HG03196 (cell line): Measurements from ENCODE around the gene TM7SF3.
"Not testable (repeated sequence)": the region's sequence is repeated elsewhere in the genome, so short reads cannot be mapped to it uniquely, and the experiment has no call there.

Experiments
- ATAC-seq: cut with Tn5 transposase; IDR thresholded peaks from one replicate; pipeline ENCODE4 v1.9.1; 2021; ENCODE audit not compliant: unreplicated experiment

The TM7SF3 gene

DNA sequence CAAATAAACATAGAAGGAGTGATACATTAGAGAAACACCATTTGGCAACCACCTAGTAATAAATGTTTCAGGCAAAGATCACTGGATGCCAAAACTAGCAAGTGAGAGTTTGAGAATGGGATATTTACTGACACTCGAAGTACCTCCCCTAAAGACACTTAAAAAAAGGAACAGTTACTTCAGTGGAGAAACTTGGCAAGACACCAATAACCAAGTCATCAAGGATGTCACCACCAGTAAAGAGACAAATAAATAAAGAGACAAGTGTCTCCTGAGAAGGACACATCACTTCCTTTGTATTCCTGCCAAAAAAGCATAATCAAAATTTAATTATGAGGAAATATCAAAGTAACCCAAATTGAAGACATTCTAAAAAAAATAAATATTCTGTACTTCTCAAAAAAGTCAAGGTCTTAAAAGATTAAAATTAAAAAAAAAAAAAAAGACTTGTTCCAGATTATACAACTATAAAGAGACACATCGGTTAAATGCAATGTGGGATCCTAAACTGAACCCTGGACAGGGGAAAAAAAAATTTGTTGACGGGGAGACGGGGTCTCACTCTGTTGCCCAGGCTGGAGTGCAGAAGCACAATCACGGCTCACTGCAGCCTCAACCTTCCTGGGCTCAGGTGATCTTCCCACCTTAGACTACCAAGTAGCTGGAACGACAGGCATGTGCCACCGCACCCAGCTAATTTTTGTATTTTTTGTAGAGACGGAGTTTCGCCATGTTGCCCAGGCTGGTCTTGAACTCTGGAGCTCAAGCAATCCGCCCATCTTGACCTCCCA, 26.4 kb downstream of the TM7SF3 start:
- no peak for ATAC-seq

DNA sequence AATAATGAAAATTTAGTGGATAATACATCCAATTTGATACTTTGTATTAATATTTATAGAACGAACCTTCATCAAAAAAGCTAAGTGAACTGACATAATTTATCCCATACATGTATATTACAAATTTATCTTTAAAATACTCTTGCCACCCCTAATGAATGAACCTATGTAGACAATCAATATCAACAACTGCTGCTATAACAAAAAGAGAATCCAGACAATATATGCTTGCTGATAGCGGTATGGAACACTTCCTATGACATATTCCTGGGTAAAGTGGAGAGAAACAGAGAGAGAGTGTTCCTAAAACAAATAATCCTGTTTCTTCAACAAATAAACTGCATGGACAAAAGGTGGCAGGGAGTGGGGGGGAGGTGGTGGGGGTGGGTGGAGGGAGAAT, 31.3 kb downstream of the TM7SF3 start:
- ATAC-seq: no peak

DNA sequence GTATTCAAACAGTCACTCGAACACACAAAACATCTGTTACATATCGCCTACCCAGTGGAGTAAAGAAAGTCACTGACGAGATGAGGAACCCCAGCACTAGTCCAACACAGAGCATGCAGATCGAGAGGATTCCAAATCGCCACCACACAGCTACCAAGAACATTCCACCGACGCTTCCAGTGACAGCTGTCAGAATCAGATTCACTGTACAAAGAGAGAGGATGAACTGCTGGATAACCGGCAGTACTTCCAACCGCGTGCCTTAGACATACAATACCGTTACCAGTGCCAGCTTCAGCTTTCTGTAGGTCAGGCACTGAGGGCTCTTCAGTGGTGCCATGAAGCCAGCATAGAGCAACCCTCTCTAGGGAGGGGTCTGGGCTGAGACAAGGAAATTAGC, 34.5 kb downstream of the TM7SF3 start:
- no peak for ATAC-seq

DNA sequence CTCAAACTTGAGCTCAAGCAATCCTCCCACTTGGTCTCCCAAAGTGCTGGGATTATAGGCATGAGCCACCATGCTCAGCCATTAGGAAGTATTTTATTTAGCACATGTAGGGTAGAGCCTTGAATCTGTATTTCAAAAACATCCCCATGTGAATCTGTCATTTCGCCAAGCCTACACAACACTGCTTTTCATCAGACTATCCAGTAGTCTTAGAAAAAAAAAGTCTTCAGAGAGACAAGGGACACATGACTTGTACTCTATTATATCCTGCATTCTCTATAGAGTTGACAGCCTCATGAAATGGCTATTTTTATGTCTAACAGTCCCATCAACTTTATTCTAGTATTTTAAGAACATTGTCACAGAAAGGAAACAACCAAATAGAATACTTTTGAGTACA, 35.4 kb downstream of the TM7SF3 start:
- no peak for ATAC-seq

DNA sequence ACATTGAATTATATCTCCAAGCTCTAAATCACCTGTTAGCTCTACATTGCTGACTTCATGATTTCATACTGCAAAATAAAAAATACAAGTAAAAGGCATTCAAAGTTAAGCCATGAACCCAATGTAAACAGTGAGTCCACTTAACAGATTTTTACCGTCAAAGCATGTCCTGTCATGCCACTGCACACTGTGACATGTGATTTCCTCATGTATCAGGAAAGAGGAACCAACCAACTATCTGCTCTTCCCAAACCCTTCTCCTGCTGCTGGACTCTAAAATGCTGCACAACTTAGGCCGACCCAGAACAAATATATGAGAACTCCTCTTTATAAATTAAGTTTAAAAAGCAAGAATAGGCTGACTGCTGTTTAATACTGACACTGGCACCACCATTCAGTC, 37.5 kb downstream of the TM7SF3 start:
- no peak for ATAC-seq

DNA sequence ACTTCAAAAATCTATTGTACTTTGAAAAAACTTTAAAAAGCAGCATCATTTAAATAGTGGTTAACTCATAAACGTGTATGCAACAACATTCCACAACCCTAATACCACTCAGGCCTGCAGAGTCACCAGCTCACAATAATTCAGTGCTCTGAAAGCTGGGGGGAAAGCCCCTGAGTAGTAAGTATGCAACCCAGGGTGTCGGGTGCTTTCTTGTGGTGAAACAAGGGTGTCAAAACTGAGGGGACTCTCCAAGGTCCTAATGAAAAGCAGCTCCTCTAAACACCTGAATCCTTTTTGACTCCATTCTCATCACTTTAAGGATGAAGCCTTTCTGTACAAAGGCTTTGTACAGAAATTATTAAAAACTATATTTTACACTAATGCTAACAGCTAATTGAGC, 42.2 kb downstream of the TM7SF3 start:
- peak; percentile 91 for ATAC-seq

DNA sequence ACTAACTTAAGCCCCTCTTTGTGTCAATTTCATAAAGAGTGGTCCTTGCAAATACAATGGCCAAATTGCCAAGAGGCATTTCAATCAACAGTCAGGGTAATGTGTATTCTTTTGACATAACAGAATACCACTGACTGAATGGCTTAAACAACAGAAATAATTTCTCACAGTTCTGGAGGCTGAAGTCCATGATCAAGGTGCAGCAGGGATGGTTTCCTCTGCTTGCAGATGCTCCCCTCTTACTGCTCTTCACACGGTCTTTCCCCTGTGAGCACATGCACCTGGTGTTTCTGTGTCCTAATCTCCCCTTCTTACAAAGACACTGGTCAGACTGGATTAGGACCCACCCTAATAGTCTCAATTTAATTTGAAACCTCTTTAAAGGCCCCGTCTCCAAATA, 44.0 kb downstream of the TM7SF3 start:
- no peak for ATAC-seq

DNA sequence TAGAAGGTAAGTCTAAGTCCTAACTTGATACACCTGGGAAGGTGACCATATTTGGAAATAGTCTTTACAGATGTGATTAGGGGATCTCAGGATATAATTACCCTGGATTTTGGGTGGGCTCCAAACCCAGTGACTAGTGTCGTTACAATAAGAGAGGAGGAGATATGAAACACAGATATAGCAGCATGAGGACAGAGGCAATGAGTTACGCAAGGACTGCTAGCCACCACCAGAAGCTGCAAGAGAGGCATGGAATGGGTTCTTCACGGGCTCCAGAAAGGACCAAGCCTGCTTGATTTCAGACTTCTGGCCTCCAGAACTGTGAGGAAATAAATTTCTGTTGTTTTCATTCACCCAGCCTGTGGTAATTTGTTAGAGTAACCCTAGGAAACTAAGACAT, 47.3 kb downstream of the TM7SF3 start:
- ATAC-seq: no peak

DNA sequence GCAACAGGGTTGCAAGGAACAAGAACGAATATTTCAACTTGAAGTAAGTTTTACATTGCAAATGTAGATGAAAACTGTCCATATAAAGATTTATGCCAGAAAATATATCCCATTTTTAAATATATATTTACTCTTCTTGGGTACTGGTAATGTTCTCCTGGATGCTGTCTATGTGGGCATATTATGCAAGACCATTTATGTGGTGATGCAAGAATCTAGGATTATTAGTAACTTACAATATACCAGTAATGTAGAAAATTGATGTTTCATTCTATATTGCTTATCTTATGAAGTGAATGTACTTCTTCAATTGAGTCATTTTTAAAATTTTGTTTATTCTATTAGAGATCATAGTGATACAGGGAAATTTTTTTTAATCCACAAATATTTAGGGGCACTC, 50.8 kb downstream of the TM7SF3 start:
- no peak for ATAC-seq

DNA sequence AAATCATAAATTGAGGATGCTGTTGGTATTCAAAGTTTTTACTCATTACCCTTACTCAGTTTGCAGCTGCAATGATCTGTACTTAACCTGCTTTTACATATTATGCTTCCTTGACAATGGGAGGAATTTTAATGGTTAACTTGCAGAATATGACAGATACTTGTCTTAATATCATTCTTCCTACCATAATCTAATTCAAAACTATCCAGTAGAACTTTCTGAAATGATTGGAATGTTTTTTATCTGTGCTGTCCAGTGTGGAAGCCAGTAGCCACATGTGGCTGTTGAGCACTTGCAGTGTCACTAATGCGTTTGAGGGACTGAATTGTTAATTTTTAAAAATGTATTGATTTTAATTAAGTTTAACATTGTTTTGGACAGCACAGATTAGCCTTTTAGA, 52.4 kb downstream of the TM7SF3 start:
- ATAC-seq: no peak

DNA sequence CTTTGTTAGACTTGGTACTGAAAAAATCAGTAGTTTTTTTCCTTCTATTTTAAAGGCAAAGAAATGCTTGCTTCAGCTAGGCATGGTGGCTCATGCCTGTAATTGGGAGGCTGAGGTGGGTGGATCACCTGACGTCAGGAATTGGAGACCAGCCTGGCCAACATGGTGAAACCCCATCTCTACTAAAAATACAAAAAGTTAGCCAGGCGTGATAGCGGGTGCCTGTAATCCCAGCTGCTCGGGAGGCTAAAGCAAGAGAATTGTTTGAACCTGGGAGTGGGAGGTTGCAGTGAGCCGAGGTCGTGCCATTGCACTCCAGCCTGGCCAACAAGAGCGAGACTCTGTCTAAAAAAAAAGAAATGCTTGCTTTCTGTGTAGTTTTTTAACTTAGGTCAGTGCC, 52.8 kb downstream of the TM7SF3 start:
- not testable (repeated sequence) for ATAC-seq

DNA sequence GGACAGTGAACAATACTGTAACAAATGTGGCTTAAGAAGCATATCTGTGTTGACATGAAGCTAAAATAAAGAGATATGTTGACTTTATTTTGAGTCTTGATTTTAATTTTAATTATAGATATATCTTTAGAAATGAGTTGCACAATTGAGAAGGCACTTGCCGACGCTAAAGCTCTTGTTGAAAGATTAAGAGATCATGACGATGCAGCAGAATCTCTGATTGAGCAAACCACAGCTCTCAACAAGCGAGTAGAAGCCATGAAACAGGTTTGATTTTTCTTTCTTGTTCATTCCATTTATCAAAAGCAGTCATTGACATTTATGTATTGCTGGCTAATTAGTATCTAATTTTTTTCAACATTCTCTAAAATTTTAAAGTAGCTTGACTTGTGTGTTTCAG, 60.2 kb downstream of the TM7SF3 start:
- no peak for ATAC-seq

DNA sequence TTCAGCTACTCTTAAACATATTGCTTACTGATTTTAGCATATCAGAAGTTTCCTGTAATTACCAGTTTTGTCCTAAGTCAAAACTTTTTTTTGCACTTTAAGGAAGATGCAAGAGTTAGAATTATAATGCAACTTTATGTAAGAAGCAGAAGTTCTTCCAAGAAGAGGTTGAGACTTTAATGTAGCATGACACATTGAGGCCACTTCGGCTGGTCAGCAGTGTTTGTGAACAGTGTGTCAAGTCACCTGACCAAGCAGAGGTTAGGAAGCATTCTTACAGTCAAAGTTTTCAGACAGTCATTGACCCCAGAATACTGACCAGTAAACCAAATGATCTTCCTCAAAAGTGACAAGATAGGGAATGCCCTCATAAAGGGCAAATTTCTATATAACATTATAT, 60.7 kb downstream of the TM7SF3 start:
- no peak for ATAC-seq

DNA sequence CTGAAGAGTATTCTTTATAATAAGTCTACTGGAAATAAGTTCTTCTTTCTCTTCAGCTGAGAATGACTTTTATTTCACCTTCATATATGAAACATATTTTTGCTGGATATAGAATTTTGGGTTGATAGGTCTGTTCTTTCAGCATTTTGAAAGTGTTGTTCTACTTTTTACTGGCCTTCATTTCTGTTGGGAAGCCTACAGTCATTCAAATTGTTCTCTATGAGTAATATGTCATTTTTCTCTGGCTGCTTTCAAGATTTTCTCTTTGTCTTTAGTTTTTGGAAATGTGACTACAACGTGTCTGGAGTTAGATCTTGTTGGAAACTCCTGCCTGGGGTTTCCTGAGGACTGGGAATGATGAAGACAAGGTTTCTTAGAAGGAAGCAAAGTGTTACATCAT, 65.9 kb downstream of the TM7SF3 start:
- no peak for ATAC-seq

DNA sequence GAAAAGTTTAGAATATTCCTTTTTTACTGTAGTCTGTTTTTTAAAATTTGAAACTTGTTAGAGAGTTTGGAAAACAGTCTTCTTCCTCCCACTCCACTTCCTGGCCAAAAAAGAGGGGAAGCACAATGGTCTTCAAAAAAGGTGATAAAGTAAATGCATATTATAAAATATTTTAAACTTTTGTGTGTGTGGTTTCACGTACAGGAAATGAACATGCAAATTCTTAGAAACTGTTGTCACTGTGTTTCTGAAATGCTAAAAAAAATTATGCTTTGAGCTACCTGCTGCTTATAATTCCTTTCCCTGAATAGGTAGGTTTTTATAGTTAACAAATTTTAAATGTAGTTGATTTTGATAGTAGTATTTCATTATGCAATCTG, 73.0 kb downstream of the TM7SF3 start:
- no peak for ATAC-seq

DNA sequence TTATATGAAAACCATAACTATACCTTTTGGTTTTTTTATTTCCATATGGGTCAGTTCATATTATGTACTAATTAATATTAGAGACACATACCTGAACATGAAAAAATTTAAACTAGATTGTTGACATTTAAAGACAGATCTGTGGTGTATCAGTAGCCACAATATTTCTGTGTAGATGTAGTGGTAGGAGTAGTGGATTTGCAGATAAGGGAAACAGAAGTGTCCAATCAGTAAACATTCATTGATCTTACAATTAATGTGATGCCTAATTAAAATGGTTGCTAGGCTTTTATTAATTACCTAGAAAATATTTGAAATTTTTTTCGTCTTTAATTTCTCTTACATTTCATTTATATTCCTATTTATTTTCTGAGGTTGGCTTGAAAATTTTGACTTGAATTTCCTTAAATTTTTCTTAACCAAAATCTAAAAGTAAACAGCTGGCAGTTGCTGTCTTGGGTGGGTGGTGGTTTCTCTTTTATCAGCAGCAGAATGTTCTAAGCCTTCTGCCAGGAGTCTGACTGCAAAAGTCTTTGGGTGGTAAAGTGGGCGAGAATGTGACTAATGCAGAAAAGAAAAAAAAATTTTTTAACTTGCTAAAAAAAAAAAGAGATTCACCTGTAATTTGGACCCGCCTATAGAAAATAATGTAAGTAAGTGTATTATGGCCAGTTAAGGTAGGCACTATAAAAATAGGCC, 73.5 kb downstream of the TM7SF3 start:
- ATAC-seq: no peak

DNA sequence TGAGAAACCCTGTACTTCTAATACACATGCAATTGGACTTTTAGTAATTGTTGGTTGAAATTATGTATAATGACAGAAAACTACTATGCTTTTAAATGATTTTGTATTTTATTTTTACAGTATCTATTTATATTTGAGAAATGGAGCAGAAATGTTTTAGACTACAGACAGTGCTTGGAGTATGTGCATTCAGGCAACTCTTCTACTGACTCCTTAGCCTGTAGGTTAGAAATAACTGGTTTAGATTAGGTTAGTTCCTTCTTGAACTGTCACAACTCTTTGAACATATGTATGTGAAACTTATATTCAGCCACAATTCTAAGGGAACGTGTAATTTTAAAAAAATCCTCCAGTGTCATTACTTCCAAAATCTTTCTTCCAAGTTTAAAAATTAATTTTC, 74.2 kb downstream of the TM7SF3 start:
- no peak for ATAC-seq

DNA sequence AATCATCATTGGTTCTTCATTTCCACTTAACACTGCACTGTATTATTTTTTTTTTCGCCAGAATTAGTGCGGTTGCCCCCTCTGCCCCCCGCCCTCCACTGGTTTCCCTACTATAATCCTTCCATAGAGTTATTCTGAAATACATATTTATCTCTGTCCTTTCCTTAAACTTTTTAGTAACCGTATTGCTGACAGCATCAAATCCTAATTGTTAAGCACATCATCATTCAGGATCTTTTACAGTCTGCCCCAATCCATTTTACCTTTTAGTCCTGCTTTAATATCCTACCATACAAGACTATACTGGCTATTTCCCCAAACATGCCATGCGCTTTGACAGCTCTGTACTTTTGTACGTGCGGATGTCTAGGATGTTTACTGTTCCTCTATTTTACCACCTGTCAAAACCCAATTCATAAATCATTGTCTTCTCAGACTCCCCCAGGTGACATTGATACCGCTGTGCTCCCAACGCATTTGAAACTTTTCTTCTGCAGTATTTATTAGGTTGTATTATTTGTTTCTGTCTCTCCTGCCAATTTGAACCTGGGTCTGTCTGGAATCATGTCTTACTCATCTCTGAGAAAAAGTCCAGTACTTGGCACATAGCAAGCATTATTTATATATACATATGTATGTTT, 74.9 kb downstream of the TM7SF3 start:
- no peak for ATAC-seq

DNA sequence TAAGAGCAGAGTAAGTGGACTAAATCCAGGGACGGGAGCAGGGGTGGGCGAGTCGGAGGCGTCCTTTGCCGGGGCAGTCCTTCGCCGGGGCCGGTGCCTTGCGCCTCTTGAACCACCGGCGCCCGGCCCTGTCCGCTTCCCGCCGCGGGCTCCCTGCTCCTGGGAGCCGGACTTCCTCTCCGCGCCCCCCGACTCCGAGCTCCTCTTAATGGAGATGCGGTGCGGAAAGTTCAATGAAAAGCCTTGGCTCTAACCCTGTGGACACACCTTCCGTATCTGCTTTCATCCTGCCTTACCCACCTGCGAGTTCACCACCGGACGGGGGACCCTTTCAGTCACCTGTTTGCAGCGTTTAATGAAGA, 75.5 kb downstream of the TM7SF3 start:
- ATAC-seq: peak; percentile 14

DNA sequence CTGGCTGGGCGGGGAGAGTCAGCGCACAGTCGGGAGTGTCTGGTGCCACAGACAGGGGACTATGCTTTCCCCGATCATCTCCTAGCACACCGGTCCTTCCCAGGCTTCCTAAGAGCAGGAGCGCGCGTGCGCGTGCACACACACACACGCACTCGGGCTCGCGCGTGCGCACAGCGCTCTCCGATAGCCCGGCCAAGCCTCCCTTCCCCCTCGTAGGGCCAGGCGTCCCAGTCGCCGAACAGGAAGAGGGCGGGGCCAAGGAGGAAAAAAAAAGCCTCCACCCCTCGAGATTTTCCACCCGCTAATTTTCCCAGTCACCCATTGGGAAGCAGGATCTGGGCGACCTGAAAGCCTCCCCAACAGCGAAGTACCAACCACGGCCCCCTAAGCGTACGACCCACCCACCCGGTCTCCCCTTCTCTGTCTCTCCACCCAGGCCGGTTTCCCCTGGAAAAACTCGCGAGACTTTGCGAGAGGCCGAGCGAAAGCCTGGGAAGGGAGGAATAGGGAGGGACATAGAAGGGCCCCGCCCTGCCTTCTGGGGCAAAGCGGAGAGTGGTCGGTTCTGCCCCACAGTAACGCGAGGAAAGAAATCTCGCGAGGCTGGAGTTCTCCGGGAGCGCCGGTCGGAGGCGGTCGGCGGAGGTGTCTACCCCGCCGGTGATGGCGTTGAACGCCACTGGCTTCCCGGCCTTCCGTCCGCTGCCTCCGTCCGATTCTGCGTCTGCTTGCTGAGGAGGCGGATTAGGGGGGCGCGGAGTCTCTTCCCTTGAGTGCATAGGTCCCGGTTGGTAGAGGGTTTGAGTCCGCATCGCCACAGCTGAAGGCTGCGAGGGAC, 76.1 kb downstream of the TM7SF3 start, which contains the start of the genes FGFR1OP2 and INTS13:
Gene FGFR1OP2, plus strand, starts transcription at position 608 of the 838 bp plus-strand sequence. CDS start 15,689 bp downstream, outside the sequence.
Gene INTS13, minus strand, starts transcription at position 119 of the 838 bp plus-strand sequence. CDS start 1,178 bp downstream, outside the sequence.
- ATAC-seq: peak; percentile 91

DNA sequence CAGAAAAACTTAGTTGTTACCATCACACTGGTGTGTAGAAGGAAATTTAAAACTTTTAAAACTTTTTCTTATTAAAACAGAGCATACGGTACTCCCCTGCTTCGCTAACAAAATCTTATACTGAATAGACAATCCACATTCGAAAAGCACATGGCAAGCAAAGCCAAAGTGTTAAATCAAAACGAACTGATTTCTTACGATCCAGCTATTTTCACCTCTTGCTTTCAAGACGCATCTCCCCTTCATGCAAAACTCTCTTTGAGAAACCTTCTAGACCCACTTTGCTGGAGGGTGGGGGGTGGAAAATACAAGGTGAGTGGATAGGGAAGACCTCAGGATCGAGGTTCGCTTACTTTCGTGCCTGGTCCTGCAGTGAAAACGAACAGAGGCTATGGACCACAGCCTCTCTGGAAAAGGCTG, 76.7 kb downstream of the TM7SF3 start:
- no peak for ATAC-seq
